HG03159 (cell line): ENCODE data around the gene TMEM223.
"Not testable (repeated sequence)": the region's sequence is repeated elsewhere in the genome, so short reads cannot be mapped to it uniquely, and the experiment has no call there.

Source experiments
- ATAC-seq: cut with Tn5 transposase; IDR thresholded peaks from one replicate; pipeline ENCODE4 v1.9.1; 2021; ENCODE audit warnings: mild to moderate bottlenecking, moderate library complexity; ENCODE audit not compliant: unreplicated experiment

TMEM223 gene

DNA sequence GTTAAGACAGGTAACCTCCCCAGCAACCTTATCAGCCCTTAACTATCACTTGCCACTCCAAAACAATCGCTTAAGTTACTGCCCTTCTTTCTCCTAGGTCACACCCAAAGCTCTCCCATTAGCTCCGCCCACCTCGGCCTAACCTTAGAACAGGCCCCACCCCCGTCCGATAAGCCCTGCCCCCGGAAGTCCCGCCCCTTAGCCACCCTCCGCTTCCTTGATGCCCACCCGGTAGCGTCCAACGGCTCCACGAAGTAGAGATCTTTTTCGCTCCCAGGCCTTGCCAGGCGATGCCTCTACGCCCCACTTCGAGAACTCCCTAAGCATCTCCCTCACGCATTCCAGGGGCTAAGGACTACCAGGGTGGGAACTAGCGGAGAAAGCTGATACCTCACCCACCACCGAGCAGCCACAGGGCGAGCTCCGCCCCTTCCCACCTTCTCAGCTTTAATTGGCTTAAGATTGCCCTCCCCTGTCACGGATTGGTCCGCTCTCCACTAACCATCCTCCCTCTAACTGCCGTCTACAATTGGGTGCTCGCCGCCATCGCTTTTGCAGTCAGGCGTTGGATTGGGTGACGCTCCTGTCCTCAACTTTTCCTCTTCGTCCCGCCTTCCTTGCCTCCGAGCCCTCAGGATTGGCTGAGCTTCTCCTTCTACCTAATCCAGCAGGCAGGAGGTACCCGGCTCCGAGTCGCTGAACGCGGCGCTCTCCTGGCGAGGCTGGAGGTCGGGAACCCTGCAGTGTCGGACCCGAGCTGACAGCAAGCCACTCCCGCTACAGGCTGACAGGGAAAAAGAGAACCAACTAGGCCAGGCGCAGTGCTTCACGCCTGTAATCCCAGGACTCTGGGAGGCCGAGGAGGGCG is 37.8 kb downstream of the TMEM223 start, which contains the start of gene ZBTB3:
Gene ZBTB3 (minus strand): TSS at position 425 of the 868 bp plus-strand sequence. CDS start 496 bp downstream, outside the sequence.
- ATAC-seq: peak; percentile 94

- ATAC-seq: no peak
Observed at GRCh38 chr11:62752994-62753735, 38.6 kb downstream of the TMEM223 start.

- no peak for ATAC-seq
Observed at GRCh38 chr11:62752177-62752785, 39.5 kb downstream of the TMEM223 start.

GRCh38 chr11:62749931-62750330 is 41.9 kb downstream of the TMEM223 start:
- ATAC-seq: not testable (repeated sequence)

GRCh38 chr11:62747475-62748160 is 44.2 kb downstream of the TMEM223 start:
- no peak for ATAC-seq
